HepG2 (cell line): ENCODE results near the gene BHLHE23. TPM values are rescaled to one million over a fixed set of nuclear protein-coding genes. Genes with fewer than 3 reads are reported as not detected.

Source experiments
- ATF7 ChIP-seq, 2 experiments: fragments of 450-650 bp in 1 of 2; sonication (generic) in 1 of 2; formaldehyde crosslinking in 1 of 2; IDR thresholded peaks; 2 replicates each; pipeline versions ENCODE4 v1.4.0 to v1.6.1; 2016 to 2020; ENCODE audit warnings: antibody characterized with exemption in 1 of 2, mild to moderate bottlenecking in 1 of 2, missing genetic modification reagents in 1 of 2
- EED ChIP-seq: sonication (generic); formaldehyde crosslinking; IDR thresholded peaks from 2 replicates; pipeline ENCODE4 v1.5.0; 2020; ENCODE audit warnings: mild to moderate bottlenecking, missing genetic modification reagents
- GMEB1 ChIP-seq: sonication (generic); formaldehyde crosslinking; IDR thresholded peaks from 2 replicates; pipeline ENCODE4 v1.5.1; 2020; ENCODE audit warnings: missing genetic modification reagents, mild to moderate bottlenecking, borderline replicate concordance
- HIVEP1 ChIP-seq: sonication (generic); formaldehyde crosslinking; IDR thresholded peaks from 2 replicates; pipeline ENCODE4 v1.4.0; 2020; ENCODE audit warnings: mild to moderate bottlenecking, missing genetic modification reagents
- ISX ChIP-seq: sonication (generic); formaldehyde crosslinking; conservative IDR thresholded peaks from 2 replicates; pipeline ENCODE4 v1.5.0; 2020; ENCODE audit warnings: missing genetic modification reagents
- JUN ChIP-seq: sonication (generic); formaldehyde crosslinking; IDR thresholded peaks from 2 replicates; pipeline ENCODE4 v1.4.0; 2020; ENCODE audit warnings: mild to moderate bottlenecking, missing genetic modification reagents
- KDM2A ChIP-seq: sonication (generic); formaldehyde crosslinking; IDR thresholded peaks from 2 replicates; pipeline ENCODE4 v1.4.0; 2020; ENCODE audit warnings: low read depth, missing genetic modification reagents, borderline replicate concordance
- MAF1 ChIP-seq: sonication (generic); formaldehyde crosslinking; IDR thresholded peaks from 2 replicates; pipeline ENCODE4 v1.5.0; 2020; ENCODE audit warnings: missing genetic modification reagents, borderline replicate concordance
- NR1H2 ChIP-seq: sonication (generic); formaldehyde crosslinking; IDR thresholded peaks from 2 replicates; pipeline ENCODE4 v1.8.1; 2022; ENCODE audit warnings: low read depth, missing genetic modification reagents, borderline replicate concordance
- PCBP1 ChIP-seq: fragments of 200-400 bp; formaldehyde crosslinking; IDR thresholded peaks from 2 replicates; pipeline ENCODE4 v1.6.1; 2017; ENCODE audit warnings: mild to moderate bottlenecking, low read depth, low read length, borderline replicate concordance
- SRSF1 ChIP-seq: fragments of 200-400 bp; formaldehyde crosslinking; optimal IDR thresholded peaks from 2 replicates; pipeline ENCODE3; 2017; ENCODE audit warnings: mild to moderate bottlenecking, low read depth, low read length, moderate library complexity
- ZNF101 ChIP-seq: sonication (generic); formaldehyde crosslinking; IDR thresholded peaks from 2 replicates; pipeline ENCODE4 v1.4.0; 2020; ENCODE audit warnings: mild to moderate bottlenecking, low read depth, missing genetic modification reagents, borderline replicate concordance
- ZNF232 ChIP-seq: sonication (generic); formaldehyde crosslinking; IDR thresholded peaks from 2 replicates; pipeline ENCODE4 v1.4.0; 2020; ENCODE audit warnings: missing genetic modification reagents, borderline replicate concordance
- ZNF326 ChIP-seq: sonication (generic); formaldehyde crosslinking; IDR thresholded peaks from 2 replicates; pipeline ENCODE4 v1.4.0; 2020; ENCODE audit warnings: missing genetic modification reagents, borderline replicate concordance
- ZNF737 ChIP-seq: sonication (generic); formaldehyde crosslinking; IDR thresholded peaks from 2 replicates; pipeline ENCODE4 v1.5.0; 2020; ENCODE audit warnings: missing genetic modification reagents, mild to moderate bottlenecking, borderline replicate concordance
- ZNF788 ChIP-seq: sonication (generic); formaldehyde crosslinking; IDR thresholded peaks from 2 replicates; pipeline ENCODE4 v1.5.0; 2020; ENCODE audit warnings: mild to moderate bottlenecking, missing genetic modification reagents, borderline replicate concordance
- polyA plus RNA-seq, 8 experiments: library from polyadenylated mRNA; depleted of rRNA in 3 of 8; stranded (reverse) in 7 of 8; unstranded in 1 of 8; fragments of >200 nt; fragmentation: Illumina TruSeq in 4 of 8; extraction: Trizol in 4 of 8; gene quantifications; 2 replicates each; pipeline versions ENCODE4 v1.2.1 to v1.2.3, GENCODE V29; 2011 to 2016; ENCODE audit warnings: low read depth in 4 of 8, missing spikeins in 1 of 8, mixed read lengths in 1 of 8; ENCODE audit not compliant: insufficient read depth in 1 of 8
- total RNA-seq, 5 experiments: library from RNA; depleted of rRNA; stranded (reverse); fragments of >200 nt; fragmentation: Illumina TruSeq; extraction: Trizol; gene quantifications; 2 replicates each; pipeline ENCODE4 v1.2.3, GENCODE V29; 2016; ENCODE audit warnings: low read depth in 1 of 5
- TF ChIP-seq, protein P1 (sequence below): sonication (generic); formaldehyde crosslinking; IDR thresholded peaks from 2 replicates; pipeline ENCODE4 v1.4.0; 2020; ENCODE audit warnings: missing genetic modification reagents, mild to moderate bottlenecking, borderline replicate concordance
- TF ChIP-seq, protein P2 (sequence below): sonication (generic); formaldehyde crosslinking; IDR thresholded peaks from 2 replicates; pipeline ENCODE4 v1.8.0; 2022; ENCODE audit warnings: low read depth, missing genetic modification reagents
- TF ChIP-seq, protein P3 (sequence below): sonication (generic); formaldehyde crosslinking; conservative IDR thresholded peaks from 2 replicates; pipeline ENCODE4 v1.8.0; 2022; ENCODE audit warnings: mild to moderate bottlenecking, moderate library complexity, missing genetic modification reagents

The BHLHE23 gene
- total and polyA plus RNA-seq, 2 of the 13 experiments (the other 11 are each of a cell fraction or from before 2014, with no cell fraction given), result not detected

DNA sequence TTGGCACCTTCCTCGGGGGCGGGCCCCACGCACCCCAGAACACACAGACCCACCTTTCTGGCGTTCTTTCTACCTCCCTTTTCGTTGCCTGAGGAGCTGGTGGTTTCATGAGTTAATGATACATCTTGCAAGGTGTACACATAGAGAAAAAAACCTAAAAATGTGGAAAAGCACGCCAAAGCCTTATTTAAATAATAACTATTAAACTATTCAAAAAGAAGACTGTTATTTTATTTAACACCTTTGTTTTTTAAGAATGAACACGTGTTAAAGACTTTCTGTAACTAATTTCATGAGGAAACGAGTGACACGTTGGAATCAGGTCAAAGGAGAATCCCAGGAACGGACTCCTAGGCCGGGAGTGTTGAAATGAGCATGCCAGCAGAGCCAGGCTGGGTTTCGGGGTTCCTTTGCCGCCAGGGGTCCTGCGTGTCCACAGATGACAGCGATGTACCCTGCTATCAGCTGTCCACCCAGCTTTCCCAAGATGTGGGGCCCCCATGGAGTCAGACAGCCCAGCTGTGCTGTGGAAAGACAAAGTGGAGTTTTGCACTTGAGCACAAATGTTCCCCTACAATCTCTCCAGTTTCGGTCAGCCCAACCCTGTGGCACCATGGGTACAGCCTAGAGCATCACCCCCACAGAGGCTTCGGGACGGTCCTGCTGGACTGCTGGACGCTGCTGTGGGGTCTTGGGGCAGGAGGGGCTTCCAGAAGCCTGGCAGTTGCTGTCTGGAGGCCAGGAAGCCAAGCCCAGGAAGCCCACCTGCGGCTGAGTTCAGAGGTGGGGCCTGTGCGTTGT is 38.2 kb downstream of the BHLHE23 start (continued):
- TF ChIP-seq, protein P1, sequence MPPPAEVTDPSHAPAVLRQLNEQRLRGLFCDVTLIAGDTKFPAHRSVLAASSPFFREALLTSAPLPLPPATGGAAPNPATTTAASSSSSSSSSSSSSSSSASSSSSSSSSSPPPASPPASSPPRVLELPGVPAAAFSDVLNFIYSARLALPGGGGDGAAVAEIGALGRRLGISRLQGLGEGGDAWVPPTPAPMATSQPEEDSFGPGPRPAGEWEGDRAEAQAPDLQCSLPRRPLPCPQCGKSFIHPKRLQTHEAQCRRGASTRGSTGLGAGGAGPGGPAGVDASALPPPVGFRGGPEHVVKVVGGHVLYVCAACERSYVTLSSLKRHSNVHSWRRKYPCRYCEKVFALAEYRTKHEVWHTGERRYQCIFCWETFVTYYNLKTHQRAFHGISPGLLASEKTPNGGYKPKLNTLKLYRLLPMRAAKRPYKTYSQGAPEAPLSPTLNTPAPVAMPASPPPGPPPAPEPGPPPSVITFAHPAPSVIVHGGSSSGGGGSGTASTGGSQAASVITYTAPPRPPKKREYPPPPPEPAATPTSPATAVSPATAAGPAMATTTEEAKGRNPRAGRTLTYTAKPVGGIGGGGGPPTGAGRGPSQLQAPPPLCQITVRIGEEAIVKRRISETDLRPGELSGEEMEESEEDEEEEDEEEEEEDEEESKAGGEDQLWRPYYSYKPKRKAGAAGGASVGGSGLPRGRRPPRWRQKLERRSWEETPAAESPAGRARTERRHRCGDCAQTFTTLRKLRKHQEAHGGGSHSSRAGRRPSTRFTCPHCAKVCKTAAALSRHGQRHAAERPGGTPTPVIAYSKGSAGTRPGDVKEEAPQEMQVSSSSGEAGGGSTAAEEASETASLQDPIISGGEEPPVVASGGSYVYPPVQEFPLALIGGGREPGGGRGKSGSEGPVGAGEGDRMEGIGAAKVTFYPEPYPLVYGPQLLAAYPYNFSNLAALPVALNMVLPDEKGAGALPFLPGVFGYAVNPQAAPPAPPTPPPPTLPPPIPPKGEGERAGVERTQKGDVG, result 0 out of 2 replicates have a peak, but pooled peaks have one; percentile 16
- TF ChIP-seq ZNF101 (CRISPR knock-in tag), result 0 out of 2 replicates have a peak, but pooled peaks have one; percentile 28
- TF ChIP-seq MAF1, result peak; percentile 84; the same call in 1 of the 2 replicates
- peak; percentile 68 for TF ChIP-seq SRSF1
- 0 out of 2 replicates have a peak, but pooled peaks have one; percentile 12 for TF ChIP-seq HIVEP1 (CRISPR knock-in tag)
- TF ChIP-seq ATF7 (IDR thresholded peaks at IDR 0.05), result no peak
- peak; percentile 57; the same call in 1 of the 2 replicates for TF ChIP-seq ATF7 (CRISPR knock-in tag; IDR thresholded peaks at IDR 0.05)
- TF ChIP-seq, protein P2, sequence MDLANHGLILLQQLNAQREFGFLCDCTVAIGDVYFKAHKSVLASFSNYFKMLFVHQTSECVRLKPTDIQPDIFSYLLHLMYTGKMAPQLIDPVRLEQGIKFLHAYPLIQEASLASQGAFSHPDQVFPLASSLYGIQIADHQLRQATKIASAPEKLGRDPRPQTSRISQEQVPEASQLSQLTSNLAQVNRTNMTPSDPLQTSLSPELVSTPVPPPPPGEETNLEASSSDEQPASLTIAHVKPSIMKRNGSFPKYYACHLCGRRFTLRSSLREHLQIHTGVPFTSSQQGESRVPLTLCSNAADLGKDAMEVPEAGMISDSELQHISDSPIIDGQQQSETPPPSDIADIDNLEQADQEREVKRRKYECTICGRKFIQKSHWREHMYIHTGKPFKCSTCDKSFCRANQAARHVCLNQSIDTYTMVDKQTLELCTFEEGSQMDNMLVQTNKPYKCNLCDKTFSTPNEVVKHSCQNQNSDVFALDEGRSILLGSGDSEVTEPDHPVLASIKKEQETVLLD (CRISPR knock-in tag), result peak; percentile 53; the same call in 1 of the 2 replicates
- 0 out of 2 replicates have a peak, but pooled peaks have one; percentile 51 for TF ChIP-seq JUN (CRISPR knock-in tag)
- no peak for TF ChIP-seq ISX (CRISPR knock-in tag)
- TF ChIP-seq EED (CRISPR knock-in tag), result peak; percentile 90
- TF ChIP-seq PCBP1, result 0 out of 2 replicates have a peak, but pooled peaks have one; percentile 17
- TF ChIP-seq ZNF326 (CRISPR knock-in tag), result peak; percentile 89
- peak; percentile 84 for TF ChIP-seq ZNF232 (CRISPR knock-in tag)
- TF ChIP-seq KDM2A (CRISPR knock-in tag), result peak; percentile 99
- peak; percentile 50 for TF ChIP-seq GMEB1 (CRISPR knock-in tag)
- TF ChIP-seq NR1H2 (CRISPR knock-in tag), result no peak
- TF ChIP-seq ZNF737 (CRISPR knock-in tag), result no peak
- TF ChIP-seq, protein P3, sequence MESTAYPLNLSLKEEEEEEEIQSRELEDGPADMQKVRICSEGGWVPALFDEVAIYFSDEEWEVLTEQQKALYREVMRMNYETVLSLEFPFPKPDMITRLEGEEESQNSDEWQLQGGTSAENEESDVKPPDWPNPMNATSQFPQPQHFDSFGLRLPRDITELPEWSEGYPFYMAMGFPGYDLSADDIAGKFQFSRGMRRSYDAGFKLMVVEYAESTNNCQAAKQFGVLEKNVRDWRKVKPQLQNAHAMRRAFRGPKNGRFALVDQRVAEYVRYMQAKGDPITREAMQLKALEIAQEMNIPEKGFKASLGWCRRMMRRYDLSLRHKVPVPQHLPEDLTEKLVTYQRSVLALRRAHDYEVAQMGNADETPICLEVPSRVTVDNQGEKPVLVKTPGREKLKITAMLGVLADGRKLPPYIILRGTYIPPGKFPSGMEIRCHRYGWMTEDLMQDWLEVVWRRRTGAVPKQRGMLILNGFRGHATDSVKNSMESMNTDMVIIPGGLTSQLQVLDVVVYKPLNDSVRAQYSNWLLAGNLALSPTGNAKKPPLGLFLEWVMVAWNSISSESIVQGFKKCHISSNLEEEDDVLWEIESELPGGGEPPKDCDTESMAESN (CRISPR knock-in tag), result peak; percentile 45
- TF ChIP-seq ZNF788, result peak; percentile 76; the same call in 1 of the 2 replicates
